Calu3 (cell line): ENCODE data around the gene CTSA. TPM values are rescaled to one million over a fixed set of nuclear protein-coding genes. Genes with fewer than 3 reads are reported as not detected.
A peak's percentile ranks its signal among the peaks of the same experiment; 100 is the strongest.

ENCODE experiments used
- BruUV-seq: library from RNA; stranded (reverse); fragments of 400-500 nt; replicated peaks from 2 replicates; lab custom pipeline; 2021; lab: Mats Ljungman, UMichigan
- CTCF ChIA-PET: fragments of 300-600 bp; sonication (Branson Sonifier 250); formaldehyde crosslinking; loops from one replicate; lab custom pipeline; 2022; ENCODE audit warnings: antibody characterized with exemption; lab: Charles Lee
- DNase-seq: peaks from one replicate; pipeline ENCODE4 v3.0.0; 2022
- H3K27ac Mint-ChIP-seq: one replicate; pipeline ENCODE4 v1.8.0; 2022; ENCODE audit warnings: mixed read lengths; ENCODE audit not compliant: unreplicated experiment
- H3K27me3 Mint-ChIP-seq: one replicate; pipeline ENCODE4 v1.8.0; 2022; ENCODE audit warnings: mixed read lengths; ENCODE audit not compliant: unreplicated experiment
- H3K36me3 Mint-ChIP-seq: one replicate; pipeline ENCODE4 v1.8.0; 2022; ENCODE audit warnings: mild to moderate bottlenecking, moderate library complexity, mixed read lengths; ENCODE audit not compliant: insufficient read depth, unreplicated experiment
- H3K4me1 Mint-ChIP-seq: one replicate; pipeline ENCODE4 v1.8.0; 2022; ENCODE audit warnings: mild to moderate bottlenecking, low read depth, mixed read lengths; ENCODE audit not compliant: unreplicated experiment
- H3K4me3 Mint-ChIP-seq: one replicate; pipeline ENCODE4 v1.8.0; 2022; ENCODE audit warnings: mild to moderate bottlenecking, low read depth, moderate library complexity, mixed read lengths; ENCODE audit not compliant: unreplicated experiment
- H3K9me3 Mint-ChIP-seq: one replicate; pipeline ENCODE4 v1.8.0; 2022; ENCODE audit warnings: low read depth, mixed read lengths; ENCODE audit not compliant: unreplicated experiment
- intact Hi-C: fragments of 100-400 bp; cut with micrococcal nuclease; formaldehyde crosslinking; loops from one replicate; pipeline ENCODE4 v1.10.0; 2022; ENCODE audit not compliant: unreplicated experiment
- total RNA-seq: library from RNA; stranded (reverse); gene quantifications from 2 replicates; pipeline ENCODE4 v1.2.3, GENCODE V29; 2022
- TF ChIP-seq, protein P1 (sequence below): fragments of 200-600 bp; IDR thresholded peaks from one replicate; pipeline ENCODE4 v1.8.0; 2022; ENCODE audit warnings: antibody characterized with exemption; ENCODE audit not compliant: unreplicated experiment

Gene CTSA
- total RNA-seq, 1 experiment from 2014 or later, result 164 TPM

DNA sequence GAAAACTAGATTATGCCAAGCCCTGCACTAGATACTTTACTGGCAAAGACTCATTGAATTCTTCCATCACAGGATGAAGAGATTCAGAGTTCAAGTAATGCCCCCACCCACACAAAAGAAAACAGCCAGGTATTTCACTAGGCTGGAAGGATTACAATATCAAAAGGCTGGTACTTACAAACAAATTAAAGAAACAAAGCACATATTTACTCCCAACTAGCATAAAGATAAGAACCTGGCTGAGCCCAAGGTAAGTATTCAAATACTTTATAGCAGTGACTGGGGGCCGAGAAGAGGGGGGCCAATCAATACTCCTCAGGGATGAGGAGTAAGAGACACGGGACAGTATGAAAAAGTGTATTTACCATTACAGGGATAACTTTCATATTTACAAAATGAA is 37.7 kb upstream of the CTSA start:
- H3K27me3 Mint-ChIP-seq, result no peaks in the 10 kb centered on the region
- H3K4me3 Mint-ChIP-seq, result no peak overlapping the region
- no peak overlapping the region for H3K27ac Mint-ChIP-seq
- peaks cover 26% of the 10 kb centered on the region for H3K36me3 Mint-ChIP-seq
- H3K9me3 Mint-ChIP-seq, result no peaks in the 10 kb centered on the region
- BruUV-seq, result no TSS peak
- TF ChIP-seq, protein P1, sequence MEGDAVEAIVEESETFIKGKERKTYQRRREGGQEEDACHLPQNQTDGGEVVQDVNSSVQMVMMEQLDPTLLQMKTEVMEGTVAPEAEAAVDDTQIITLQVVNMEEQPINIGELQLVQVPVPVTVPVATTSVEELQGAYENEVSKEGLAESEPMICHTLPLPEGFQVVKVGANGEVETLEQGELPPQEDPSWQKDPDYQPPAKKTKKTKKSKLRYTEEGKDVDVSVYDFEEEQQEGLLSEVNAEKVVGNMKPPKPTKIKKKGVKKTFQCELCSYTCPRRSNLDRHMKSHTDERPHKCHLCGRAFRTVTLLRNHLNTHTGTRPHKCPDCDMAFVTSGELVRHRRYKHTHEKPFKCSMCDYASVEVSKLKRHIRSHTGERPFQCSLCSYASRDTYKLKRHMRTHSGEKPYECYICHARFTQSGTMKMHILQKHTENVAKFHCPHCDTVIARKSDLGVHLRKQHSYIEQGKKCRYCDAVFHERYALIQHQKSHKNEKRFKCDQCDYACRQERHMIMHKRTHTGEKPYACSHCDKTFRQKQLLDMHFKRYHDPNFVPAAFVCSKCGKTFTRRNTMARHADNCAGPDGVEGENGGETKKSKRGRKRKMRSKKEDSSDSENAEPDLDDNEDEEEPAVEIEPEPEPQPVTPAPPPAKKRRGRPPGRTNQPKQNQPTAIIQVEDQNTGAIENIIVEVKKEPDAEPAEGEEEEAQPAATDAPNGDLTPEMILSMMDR, result no peak
- no peak for DNase-seq
- intact Hi-C loops, result no loop called here
- CTCF ChIA-PET, result no interaction called here
- peaks cover 8% of the 10 kb centered on the region for H3K4me1 Mint-ChIP-seq

DNA sequence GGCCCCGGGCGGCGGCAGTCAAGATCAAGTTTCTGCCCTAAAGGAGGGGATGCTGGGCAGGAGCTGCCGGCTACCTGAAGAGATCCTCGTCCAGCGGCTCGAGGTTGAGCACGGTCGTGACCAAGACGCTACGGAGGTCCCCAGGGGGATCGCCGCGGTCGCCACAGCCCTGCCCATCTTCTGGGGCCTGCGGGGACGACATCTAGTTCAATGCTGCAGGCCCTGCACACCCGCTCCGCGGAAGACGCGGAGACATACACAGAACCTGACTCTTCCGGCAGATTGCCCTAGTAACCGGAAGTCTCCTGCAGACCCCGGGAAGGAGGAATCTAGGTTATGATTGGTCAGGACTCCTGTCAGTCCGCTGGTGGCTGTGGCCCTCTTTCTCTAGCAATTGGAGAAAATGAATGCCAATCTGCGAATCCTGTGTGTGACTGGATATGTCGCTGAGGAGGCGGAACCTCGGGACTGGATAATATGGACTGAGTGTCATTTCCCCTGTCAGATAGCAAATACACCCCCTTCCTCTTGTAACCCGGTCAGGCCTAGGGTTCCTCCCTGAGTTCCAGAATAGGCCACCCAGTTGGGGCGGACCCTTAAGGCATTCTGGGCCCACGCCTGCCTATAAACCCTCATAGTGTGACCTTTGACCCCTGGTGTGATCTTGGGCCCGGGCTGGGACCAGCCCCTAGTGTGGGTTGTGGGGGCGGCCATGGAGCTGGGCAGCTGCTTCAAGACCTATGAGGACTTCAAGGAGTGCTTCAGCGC is 33.8 kb upstream of the CTSA start, which contains the start of the genes ACOT8 and ZSWIM3:
Gene ACOT8 (minus strand): TSS at position 279 of the 768 bp plus-strand sequence. CDS start 77 bp downstream, at position 202.
Gene ZSWIM3 (plus strand): TSS at position 501 of the 768 bp plus-strand sequence. CDS start 212 bp downstream, at position 713.
- intact Hi-C loops, result no loop called here
- H3K27me3 Mint-ChIP-seq, result no peaks in the 10 kb centered on the region
- no TSS peak for BruUV-seq

DNA sequence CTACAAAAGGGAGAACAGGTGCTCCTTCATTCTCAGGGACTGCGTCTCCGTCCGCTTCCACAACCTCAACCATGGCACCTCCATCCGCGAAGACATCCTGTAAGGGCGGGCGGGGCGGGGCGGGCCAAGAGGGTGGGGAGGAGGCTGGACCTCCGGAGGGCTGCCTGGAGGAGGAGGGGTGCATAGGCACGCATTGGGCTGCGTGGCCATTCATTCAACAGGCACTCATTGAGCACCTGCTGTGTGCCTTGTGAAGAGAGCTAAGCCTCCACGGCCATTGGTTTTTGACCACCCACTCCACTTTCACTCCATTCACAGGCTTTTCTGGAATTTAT is 33.3 kb upstream of the CTSA start:
- CTCF ChIA-PET, result interaction anchor here (0.6 kb wide), 1 partner anchor 517 kb away, joined by 3 read pairs; no protein-coding TSS in a partner anchor
- TF ChIP-seq, protein P1, result no peak
- DNase-seq, result no peak
- Mint-ChIP-seq H3K4me3 (peak overlapping the region; percentile 94), H3K36me3 (peaks cover 26% of the 10 kb centered on the region), H3K9me3 (peaks cover 3% of the 10 kb centered on the region), H3K27ac (peak overlapping the region; percentile 79), H3K4me1 (peaks cover 38% of the 10 kb centered on the region), H3K27me3 (no peaks in the 10 kb centered on the region)
- no TSS peak for BruUV-seq
- intact Hi-C loops, result no loop called here

More for the DNA sequence above, 33.8 kb upstream of the CTSA start, which contains the start of the genes ACOT8 and ZSWIM3:
- peak; percentile 99 for DNase-seq
- Mint-ChIP-seq H3K27ac (peak within 1 kb of the TSS; percentile 79), H3K9me3 (peaks cover 3% of the 10 kb centered on the region), H3K4me1 (peaks cover 38% of the 10 kb centered on the region), H3K4me3 (peak within 1 kb of the TSS; percentile 94), H3K36me3 (peaks cover 26% of the 10 kb centered on the region)
- CTCF ChIA-PET, result interaction anchor here (0.6 to 1.5 kb wide), 4 partner anchors 10 to 517 kb away, joined by 3 to 6 read pairs (median 4); partner anchors contain the start of gene ZSWIM1
- TF ChIP-seq, protein P1, result no peak

DNA sequence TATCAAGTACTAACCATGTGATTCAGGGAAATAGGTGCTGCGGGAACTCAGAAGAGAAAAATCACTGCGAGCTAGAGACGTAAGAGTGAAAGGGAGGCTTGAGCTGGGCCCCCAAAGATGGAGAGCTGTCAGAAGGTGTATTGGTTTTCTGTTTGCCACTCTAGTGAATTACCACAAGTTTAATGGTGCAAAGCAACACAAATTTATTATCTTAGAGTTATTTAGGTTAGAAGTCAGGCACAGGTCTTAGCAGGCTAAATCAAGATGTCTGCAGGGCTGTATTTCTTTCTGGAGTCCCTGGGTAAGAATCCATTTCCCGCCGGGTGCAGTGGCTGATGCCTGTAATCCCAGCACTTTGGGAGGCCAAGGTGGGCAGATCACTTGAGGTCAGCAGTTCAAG is 31.2 kb upstream of the CTSA start:
- CTCF ChIA-PET, result no interaction called here
- H3K27ac Mint-ChIP-seq, result no peak overlapping the region
- no peak overlapping the region for H3K4me3 Mint-ChIP-seq
- TF ChIP-seq, protein P1, result no peak
- H3K4me1 Mint-ChIP-seq, result peaks cover 38% of the 10 kb centered on the region
- no peaks in the 10 kb centered on the region for H3K27me3 Mint-ChIP-seq
- no TSS peak for BruUV-seq
- H3K36me3 Mint-ChIP-seq, result peaks cover 26% of the 10 kb centered on the region
- intact Hi-C loops, result no loop called here
- peaks cover 3% of the 10 kb centered on the region for H3K9me3 Mint-ChIP-seq
- no peak for DNase-seq
